ENCODE measurements around the gene MAK.
A peak's percentile ranks its signal among the peaks of the same experiment; 100 is the strongest.
"Not testable (repeated sequence)": the region's sequence is repeated elsewhere in the genome, so short reads cannot be mapped to it uniquely, and the experiment has no call there.

MAK gene

DNA sequence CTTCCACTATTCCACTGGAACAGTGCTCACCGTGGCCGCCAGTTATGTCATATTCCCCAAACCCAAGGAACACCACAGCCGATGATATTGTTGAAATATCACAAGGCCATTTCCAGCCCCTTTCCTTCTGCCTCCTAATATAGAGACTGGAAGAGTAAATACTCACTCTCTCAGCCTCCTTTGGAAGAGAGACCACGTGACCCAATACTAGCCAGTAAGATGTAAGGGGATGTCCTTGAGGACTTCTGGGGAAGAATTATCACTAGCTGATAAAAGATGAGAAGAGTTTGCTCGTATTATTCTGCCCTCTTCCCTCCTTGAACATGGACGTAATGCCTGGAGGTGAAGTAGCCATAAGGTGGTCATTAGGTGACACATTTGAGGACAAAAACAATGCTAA is 13.5 kb downstream of the MAK start:
- TF ChIP-seq ZFX (IDR thresholded peaks at IDR 0.05; ENCODE audit: borderline replicate concordance): no peak
- TF ChIP-seq, protein P1, sequence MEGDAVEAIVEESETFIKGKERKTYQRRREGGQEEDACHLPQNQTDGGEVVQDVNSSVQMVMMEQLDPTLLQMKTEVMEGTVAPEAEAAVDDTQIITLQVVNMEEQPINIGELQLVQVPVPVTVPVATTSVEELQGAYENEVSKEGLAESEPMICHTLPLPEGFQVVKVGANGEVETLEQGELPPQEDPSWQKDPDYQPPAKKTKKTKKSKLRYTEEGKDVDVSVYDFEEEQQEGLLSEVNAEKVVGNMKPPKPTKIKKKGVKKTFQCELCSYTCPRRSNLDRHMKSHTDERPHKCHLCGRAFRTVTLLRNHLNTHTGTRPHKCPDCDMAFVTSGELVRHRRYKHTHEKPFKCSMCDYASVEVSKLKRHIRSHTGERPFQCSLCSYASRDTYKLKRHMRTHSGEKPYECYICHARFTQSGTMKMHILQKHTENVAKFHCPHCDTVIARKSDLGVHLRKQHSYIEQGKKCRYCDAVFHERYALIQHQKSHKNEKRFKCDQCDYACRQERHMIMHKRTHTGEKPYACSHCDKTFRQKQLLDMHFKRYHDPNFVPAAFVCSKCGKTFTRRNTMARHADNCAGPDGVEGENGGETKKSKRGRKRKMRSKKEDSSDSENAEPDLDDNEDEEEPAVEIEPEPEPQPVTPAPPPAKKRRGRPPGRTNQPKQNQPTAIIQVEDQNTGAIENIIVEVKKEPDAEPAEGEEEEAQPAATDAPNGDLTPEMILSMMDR (IDR thresholded peaks at IDR 0.05): no peak

DNA sequence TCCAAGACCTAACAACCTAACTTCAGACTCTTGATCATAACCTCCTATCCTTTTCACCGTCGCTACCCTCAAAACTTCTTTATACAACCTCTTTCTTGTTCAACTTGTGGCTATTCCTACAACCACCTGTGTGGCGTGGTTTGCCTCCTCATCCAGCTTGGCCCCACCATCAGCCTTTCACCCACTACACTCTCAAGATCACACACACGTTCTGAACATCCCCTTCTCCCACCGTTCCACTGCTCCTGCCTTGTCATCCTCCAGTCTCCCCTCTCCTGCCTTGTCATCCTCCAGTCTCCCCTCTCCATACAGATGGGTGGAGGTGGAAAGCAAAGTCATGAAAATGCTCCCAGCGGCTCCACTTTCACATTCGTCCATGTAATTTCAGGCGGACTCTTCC is 14.0 kb downstream of the MAK start:
- no peak overlapping the region for H3K27ac ChIP-seq
- TF ChIP-seq ZFX (IDR thresholded peaks at IDR 0.05; ENCODE audit: borderline replicate concordance): no peak
- TF ChIP-seq, protein P1 (IDR thresholded peaks at IDR 0.05): no peak

More for the DNA sequence above, 13.5 kb downstream of the MAK start:
- no peak overlapping the region for H3K27ac ChIP-seq

DNA sequence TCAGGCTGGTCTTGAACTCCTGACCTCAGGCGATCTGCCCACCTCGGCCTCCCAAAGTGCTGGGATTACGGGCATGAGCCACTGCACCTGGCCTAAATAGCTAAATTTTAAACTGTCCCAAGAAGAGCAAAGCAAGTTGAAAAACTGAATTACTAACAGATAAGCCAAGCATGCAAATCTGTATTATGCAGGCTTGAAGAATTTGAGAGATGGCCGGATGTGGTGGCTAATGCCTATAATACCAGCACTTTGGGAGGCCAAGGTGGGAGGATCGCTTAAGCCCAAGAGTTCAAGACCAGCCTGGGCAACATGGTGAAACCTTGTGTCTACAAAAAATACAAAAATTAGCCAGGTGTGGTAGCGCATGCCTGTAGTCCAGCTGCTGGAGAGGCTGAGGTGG is 24.2 kb downstream of the MAK start:
- H3K27ac ChIP-seq: not testable (repeated sequence)

DNA sequence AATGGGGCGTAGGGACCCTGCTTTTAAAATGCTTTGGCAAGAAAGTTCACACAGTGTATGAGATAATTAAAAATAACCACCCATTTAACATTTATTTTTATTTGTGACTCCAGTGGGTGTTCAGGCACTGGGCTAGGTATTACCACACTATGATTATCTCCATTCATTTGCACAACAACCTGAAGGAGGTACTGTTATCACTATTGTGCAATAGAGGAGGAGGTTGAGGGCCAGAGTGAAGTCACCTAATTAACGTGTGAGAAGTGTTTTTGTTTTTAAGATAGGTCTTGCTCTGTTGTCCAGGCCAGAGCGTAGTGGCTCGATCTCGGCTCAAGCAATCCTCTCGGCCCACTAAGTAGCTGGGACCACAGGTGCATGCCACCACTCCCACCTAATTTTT is 29.2 kb downstream of the MAK start:
- H3K27ac ChIP-seq: no peak overlapping the region
- TF ChIP-seq, protein P1 (IDR thresholded peaks at IDR 0.05): no peak
- TF ChIP-seq ZFX (IDR thresholded peaks at IDR 0.05; ENCODE audit: borderline replicate concordance): no peak

DNA sequence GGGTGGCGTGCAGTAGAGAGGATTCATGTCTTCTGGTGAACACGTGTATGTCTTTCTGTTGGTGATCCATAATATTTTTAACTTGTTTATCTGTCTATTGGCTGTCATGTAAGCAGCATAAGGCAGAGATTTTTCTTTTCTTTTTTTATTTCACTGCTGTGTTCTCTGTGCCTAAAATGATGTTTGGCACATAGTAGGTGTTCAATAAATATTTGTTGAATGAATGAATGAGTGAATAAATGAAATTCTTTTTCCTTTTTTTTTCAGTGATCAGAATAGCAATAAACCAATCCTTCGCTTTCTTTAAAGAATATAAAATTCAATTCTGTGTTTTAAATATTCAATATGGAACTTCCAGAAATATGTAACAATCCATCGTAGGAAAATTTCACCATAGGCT is 30.0 kb downstream of the MAK start:
- no peak for TF ChIP-seq ZFX (IDR thresholded peaks at IDR 0.05; ENCODE audit: borderline replicate concordance)
- TF ChIP-seq, protein P1 (IDR thresholded peaks at IDR 0.05): no peak
- no peak overlapping the region for H3K27ac ChIP-seq

DNA sequence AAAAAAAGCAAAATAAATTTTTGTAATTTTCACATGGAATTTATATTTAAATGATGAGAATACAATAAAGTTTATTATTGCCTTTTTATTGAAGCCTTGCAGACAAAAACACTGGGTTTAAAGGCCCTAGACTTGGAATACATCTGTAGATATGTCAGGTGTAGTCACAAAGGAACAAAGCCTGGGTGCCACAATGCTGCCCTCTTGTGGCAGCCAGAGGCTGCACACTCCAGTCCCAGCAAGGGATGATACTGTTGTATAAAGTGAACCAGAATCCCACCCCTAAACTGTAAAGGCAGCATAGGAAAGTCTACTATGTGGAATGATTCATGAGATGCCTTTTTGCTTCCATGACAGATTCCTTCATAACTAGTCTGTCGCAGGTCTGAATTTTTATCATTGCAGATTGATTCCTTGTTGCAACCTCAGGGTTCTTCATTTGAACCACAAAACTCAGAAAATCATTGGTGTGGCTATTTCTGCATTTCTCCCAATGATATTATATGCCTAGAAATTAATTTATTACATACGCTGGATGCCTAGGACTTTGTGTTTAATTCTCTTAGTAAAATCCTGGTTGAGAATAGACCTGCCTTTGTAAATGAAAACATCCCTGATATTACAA is 37.0 kb downstream of the MAK start:
- TF ChIP-seq ZFX (IDR thresholded peaks at IDR 0.05; ENCODE audit: borderline replicate concordance): no peak
- TF ChIP-seq, protein P1 (IDR thresholded peaks at IDR 0.05): peak; percentile 99
- H3K27ac ChIP-seq: no peak overlapping the region

DNA sequence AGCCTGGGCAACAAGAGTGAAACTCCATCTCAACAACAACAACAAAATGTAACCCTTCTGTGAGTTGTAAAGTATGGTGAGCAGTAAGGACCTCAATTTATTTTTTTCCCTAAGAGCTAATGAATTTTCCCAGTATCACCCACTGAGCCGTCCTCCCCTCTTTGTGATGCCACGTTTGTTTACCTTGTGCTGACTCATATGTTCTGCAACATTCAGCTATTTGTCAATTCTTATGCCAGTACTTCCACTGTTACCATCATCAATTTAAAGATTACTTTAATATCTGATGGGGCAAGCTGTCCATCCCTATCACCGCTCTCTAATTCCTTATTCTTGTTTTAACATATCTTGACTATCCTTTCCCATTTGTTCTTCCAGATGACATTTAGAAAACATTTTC is 37.5 kb downstream of the MAK start:
- TF ChIP-seq, protein P1 (IDR thresholded peaks at IDR 0.05): no peak
- no peak for TF ChIP-seq ZFX (IDR thresholded peaks at IDR 0.05; ENCODE audit: borderline replicate concordance)
- H3K27ac ChIP-seq: no peak overlapping the region

DNA sequence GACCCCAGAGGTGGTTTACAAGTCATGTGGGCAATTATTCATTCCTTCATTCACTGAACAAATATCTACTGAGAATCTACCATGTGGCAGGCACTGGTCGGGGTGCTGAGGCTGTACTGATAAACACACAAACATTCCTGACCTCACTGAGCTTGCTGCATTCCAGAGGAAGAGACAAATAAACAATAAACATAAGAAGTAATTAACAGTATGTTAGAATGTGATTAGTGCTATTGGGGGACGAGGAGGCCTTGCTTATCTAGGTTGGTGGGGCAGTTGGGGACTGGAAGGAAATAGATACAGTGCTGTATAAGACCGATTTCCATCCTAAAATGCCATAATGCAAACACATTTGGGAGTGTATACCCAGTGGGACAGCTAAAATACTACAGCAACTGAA is 44.1 kb downstream of the MAK start:
- H3K27ac ChIP-seq: no peak overlapping the region
- TF ChIP-seq, protein P1 (IDR thresholded peaks at IDR 0.05): no peak
- TF ChIP-seq ZFX (IDR thresholded peaks at IDR 0.05; ENCODE audit: borderline replicate concordance): no peak
